ENCODE data around the gene TRPV2.

The TRPV2 gene

DNA sequence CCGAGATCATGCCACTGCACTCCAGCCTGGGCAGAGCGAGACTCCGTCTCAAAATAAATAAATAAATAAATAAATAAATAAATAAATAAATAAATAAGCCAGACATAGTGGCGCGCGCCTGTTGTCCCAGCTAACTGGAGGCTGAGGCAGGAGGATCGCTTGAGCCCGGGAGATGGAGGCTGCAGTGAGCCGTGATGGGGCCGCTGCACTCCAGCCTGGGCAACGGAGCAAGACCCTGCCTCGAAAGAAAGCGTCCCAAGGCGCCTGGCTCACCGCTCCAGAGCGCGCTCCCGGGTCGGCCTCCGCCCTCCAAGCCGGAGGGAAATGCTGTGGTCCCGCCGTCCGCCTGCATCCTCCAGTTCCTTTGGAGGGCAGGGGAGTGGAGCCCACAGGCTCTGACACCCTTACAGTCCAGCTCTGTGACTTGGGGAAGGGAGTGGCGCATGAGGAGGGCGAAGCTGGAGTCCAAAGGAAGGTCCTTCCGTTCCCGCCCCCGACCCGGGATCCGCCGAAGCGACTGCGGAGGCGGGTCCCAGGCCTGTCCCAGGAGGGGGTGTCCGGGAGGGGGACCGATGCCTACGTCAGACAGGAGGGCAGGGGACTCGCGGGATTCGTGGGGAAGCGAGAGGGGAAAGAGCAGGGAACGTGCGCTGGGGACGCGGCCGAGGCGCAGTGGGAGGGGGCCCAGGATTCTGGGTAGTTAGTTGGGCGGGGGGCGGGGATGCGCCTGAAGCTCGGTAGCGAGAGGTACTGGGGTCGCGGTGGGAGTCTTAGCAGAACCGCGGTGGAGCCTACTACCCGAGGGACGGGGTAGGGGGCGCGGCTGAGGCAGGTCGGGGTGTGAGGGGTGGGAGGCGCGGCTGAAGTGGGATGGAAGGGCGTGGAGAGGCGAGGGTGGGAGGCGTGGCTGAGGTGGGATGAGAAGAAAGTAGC is 8.4 kb upstream of the TRPV2 start:
- DNase-seq = no peak

DNA sequence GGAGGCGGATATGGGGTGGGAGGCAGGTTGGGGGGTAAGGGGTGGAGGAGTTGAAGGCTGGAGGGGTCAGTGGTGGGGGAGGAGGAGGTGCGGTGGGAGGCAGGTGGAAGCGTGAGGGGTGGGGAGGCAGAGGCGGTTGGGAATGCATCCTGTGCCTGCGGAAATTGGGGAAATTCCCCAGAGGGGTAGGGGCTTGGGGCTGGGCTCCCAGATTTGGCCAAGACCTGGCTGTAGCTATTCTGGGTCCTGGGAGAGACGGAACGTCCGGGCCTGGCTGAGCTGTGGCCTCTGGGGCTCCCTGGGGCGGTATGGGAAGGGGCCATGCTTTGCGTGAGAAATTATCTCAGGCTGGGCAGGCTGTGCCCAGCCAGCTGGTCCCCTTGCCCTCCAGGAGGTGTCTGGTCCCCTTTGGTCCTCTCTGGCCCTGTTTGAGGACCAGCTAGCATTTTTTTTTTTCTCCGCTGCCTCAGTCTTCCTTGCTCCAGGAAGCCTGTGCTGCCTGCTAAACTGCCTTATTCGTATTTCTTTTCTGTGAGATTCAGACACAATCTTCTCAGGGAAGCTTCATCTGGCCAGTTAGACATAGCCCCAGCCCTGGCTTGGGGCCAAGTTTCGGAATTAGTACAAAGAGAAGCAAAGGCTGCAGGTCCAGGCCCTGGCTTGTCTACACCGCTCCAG is 7.3 kb upstream of the TRPV2 start:
- DNase-seq = peak; percentile 77

DNA sequence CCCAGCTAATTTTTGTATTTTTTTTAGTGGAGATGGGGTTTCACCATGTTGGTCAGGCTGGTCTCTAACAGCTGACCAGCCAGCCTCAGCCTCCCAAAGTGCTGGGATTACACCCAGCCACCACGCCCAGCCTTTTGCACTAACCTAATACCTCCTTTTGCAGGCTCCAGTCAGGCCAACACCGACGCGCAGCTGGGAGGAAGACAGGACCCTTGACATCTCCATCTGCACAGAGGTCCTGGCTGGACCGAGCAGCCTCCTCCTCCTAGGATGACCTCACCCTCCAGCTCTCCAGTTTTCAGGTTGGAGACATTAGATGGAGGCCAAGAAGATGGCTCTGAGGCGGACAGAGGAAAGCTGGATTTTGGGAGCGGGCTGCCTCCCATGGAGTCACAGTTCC is 2.0 kb downstream of the TRPV2 start:
- DNase-seq = no peak

DNA sequence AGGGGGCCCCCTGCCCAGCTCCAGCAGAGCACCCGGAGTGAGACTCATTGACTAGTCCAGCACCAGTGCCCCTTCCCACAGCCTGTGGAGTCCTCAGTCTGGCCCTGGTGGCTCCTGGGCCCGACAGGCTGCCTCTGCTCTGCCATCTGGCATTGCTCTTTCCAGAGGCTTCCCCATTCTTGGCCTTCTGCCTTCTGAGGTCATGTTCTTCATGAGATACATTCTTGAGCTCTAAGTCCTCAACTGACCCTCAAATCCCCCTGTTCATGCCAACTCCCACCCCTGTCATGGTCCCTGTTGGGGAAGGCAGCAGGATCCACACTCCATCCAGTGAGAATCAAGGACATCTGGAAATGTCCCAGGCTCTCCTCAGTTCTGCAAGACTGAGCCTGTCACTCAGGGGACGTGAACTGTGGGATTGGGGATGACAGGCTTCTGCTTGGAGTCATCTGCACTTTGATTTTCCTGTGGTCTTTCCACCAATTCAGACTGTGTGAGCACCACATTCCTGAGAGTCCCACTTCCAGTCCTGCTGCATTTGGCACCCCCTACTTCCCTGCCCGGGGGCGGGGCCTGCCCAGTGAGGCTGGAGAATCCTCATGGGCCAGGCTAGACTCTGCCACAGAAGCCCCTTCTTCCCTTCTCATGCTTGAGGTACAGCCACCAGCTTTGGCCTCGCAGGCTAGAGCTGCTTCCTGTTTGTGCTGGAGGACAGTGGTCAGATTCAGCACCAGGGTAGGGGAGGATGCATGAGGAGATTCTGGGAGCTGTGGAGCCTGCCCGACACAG is 2.7 kb downstream of the TRPV2 start:
- DNase-seq = no peak

DNA sequence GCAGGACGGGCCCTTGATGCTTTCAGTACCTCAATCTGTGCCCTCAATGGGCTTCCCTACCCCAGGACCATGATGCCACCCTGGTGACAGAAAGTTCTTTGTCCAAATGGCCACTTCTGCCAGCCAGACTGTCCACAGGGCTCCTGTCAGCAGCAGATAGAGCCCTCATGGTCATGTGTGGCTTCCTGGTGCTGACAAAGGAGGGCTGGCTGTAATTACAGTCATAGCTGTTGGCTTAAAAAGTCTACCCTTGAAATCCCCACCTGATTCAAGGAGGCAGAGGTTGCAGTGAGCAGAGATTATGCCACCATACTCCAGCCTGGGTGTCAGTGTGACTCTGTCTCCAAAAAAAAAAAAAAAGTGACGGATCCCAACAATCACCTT is 3.3 kb downstream of the TRPV2 start:
- no peak for DNase-seq

DNA sequence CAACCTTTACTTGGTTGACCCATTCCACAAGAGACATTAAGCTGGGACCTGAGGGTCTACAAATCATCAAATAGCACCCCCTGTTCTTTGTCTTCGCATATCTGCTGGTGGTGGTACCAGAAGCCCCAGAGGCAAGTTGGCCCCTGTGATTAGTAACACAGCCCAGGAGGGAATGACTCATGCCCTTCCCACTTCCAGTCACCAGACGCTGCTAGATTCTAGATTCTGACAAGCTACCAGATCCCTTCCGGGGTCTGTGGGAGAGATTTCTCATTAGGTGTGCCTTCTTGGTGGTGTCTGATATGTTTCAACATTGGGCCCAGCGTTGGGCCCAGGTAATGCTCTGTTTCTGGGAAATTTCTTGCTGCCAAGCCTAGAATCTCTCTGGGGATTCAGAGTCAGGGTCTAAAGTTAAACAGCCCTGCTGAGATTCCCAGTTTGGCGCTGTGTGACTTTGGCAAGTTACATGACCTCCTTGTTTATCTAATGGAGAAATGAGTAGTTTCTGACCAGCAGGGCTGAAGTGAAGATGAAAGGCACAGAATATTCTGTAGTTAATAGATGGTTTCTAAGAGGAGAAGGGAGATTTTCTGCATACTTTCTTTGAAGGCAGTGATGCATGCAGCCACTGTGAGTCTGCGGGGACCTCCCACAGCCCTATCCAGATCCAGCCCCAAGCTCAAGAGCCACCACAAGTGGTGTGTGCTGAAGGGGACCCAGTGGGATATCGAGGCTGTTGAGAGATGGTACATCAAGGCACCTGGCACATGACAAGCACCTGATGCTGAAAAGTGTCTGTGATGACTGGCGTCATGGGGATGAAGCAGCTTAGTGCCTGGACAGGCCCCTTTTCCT is 3.9 kb downstream of the TRPV2 start:
- DNase-seq = no peak

DNA sequence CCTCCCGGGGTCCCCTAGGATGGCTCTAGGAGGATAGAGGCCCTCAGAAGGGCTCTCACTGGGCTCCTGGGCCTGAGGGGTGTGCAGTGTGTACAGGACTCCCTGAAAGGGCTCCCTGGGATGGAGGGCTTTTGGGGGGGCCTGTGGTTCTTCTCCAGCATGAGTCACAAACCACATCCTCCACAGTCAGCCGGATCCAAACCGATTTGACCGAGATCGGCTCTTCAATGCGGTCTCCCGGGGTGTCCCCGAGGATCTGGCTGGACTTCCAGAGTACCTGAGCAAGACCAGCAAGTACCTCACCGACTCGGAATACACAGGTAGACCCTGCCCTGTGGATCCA is 4.5 kb downstream of the TRPV2 start:
- no peak for DNase-seq

DNA sequence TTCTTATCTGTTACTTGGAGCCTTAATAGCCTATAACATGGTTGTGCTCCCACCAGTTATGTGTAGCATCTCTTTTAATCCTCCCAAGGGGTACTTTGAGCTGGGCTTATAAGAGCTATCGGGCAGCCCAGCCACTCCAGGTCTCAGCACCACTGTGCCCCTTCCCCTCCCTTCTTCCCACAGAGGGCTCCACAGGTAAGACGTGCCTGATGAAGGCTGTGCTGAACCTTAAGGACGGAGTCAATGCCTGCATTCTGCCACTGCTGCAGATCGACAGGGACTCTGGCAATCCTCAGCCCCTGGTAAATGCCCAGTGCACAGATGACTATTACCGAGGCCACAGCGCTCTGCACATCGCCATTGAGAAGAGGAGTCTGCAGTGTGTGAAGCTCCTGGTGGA is 7.0 kb downstream of the TRPV2 start:
- no peak for DNase-seq

DNA sequence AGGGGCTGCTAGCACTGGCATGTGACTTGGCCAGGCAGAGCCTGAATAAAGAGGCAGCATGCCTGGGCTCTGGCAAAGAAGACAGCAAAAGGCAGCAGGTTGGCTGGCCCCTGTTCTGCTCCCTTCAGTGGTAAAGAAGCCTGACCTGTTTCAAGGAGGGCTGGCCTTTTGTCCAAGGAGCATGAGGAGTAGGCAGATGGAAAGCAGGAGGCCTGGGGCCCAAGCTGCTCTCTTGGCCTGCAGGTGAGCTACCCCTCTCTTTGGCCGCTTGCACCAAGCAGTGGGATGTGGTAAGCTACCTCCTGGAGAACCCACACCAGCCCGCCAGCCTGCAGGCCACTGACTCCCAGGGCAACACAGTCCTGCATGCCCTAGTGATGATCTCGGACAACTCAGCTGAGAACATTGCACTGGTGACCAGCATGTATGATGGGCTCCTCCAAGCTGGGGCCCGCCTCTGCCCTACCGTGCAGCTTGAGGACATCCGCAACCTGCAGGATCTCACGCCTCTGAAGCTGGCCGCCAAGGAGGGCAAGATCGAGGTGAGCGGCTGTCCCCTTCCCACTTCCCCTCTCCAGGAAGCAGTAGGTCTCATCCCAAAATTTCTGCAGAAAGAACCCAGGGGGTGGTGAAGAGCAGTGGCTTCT is 8.0 kb downstream of the TRPV2 start:
- no peak for DNase-seq

DNA sequence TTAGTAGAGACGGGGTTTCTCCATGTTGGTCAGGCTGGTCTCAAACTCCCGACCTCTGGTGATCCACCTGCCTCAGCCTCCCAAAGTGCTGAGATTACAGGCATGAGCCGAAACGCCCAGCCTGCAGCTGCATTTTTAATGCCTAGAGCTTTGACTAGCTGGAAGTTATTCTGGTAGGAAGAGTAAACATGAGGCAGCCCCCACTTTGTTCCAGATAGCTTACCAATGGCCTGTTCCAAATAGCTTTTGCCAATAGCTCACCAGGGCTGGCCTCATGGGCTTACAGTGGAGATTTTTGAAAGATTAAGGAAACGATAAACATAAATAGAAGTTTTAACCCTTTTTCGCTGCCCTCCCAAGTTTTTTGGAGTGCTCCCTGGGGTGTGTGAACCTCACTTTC is 9.8 kb downstream of the TRPV2 start:
- no peak for DNase-seq

DNA sequence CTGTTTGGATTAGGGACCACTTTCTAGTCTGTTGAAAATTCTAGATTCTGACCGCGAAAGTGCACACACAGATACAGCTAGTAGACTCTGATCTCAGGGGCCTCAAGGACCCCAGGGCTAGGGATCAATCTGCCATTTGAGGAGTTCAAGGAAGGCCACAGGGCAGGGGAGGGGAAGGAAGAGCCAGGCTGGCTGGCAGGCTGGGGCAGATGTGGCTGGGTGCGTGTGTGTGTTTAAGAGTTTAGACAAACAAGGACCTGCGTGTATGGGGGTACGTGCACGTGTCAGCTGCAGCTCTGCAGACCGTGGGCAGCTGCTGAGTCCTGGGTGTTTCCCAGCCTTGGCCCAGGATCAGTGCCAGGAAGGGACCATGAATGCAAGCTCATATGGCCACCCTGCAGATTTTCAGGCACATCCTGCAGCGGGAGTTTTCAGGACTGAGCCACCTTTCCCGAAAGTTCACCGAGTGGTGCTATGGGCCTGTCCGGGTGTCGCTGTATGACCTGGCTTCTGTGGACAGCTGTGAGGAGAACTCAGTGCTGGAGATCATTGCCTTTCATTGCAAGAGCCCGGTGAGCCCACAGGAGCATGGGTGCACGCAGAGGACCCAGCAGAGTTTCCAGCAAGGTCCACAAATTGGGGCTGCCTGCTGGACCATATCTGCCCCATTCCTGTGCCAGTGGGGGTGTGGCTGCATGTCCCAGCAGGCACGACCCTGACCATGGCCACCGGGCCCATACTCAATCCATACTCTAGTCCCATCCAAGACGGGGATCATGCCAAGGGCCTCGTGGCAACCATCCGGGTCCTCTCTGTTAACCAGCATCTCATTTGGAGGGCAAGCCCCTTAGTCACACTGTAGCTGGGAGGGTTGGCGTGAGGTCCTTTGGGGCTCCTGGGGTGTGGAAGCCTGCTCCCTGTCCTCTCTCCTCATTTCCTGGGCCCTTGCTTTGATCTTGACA is 10.6 kb downstream of the TRPV2 start:
- no peak for DNase-seq

DNA sequence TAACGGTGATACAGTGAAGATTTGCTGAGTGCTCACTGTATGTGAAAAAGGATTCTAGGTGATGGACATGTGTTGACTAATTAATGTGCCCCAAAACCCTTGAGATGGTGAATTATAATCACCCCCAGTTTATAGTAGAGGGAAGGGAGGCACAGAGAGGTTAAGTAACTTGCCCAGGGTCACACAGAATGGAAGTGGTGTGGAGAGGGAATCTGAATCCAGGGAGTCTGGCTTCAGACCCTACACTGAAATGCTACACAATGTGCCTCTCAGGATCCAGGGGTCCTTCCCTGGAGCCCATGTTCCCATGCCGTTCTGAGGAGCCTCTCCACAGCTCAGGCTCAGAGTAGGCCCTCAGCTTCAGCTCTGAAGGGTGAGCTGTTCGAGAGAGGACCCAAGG is 11.6 kb downstream of the TRPV2 start:
- no peak for DNase-seq

DNA sequence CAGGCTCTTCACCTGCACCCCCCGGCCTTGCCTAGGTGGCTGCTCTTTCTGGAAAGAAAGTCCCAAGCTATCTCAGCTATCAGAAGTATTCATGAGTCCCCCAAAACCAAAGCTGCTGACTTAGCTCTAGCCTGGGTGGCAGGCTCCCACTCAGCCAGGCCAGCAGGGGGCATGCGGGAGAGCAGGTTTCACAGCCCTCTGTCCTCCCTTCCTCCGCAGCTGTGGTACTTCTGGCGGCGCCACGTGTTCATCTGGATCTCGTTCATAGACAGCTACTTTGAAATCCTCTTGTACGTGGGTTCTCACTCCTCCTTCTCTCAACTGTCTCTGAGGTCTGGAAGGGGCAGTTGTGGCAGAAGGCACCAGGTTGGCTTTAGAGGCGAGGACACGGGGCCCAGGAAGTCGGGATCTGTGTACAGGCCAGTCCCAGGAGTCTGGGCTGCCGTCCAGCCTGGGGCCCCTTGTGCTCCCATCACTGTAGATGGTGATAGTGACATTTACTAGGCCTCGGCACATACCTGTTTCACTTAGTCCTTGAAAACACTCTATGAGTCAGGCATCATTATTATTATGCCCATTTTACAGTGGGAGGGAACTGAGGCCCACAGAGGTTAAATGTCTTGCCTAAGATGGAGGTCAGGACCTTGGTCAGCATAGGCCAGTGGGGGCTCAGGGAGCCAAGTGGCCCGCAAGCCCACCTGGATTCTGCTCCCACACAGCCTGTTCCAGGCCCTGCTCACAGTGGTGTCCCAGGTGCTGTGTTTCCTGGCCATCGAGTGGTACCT is 12.9 kb downstream of the TRPV2 start:
- DNase-seq = peak; percentile 23

DNA sequence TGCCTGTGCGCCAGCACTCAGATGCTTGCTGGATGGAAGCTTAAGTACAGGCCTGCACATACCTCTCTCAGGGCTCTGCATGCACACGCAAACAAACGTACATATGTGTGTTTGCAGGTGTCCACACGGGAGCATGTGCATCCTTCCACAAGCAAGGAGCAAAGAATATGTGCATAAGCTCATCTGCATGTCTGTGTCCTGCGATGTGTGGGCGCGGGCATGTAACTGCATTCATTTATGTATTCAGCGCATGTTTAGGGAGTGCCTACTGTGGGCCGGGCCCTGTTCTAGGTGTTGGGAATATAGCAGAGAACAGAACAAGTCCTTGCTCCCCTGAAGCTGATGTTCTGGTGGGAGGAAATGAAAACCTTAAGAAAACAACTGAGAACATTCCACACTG is 13.7 kb downstream of the TRPV2 start:
- no peak for DNase-seq

DNA sequence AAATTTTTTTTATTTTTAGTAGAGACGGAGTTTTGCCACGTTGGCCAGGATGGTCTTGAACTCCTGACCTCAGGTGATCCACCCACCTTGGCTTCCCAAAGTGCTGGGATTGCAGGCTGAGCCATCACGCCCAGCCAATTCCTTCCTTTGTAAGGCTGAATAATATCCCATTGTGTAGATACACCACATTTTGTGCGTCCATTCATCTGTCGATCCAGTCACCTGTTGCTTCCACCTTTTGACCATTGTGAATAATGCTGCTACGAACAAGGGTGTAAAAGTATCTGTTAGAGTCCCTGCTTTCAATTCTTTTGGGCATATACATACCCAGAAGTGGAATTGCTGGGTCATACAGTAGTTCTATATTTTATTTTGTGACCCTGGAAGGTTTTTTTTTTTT is 15.3 kb downstream of the TRPV2 start:
- DNase-seq = no peak

DNA sequence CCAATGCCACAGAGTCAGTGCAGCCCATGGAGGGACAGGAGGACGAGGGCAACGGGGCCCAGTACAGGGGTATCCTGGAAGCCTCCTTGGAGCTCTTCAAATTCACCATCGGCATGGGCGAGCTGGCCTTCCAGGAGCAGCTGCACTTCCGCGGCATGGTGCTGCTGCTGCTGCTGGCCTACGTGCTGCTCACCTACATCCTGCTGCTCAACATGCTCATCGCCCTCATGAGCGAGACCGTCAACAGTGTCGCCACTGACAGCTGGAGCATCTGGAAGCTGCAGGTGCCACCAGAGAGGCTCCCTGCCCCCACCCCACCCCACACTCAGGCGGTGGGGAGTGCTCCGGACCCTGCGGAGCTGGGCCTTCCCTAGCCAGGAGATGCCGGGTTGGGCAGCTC is 16.6 kb downstream of the TRPV2 start:
- DNase-seq = no peak

DNA sequence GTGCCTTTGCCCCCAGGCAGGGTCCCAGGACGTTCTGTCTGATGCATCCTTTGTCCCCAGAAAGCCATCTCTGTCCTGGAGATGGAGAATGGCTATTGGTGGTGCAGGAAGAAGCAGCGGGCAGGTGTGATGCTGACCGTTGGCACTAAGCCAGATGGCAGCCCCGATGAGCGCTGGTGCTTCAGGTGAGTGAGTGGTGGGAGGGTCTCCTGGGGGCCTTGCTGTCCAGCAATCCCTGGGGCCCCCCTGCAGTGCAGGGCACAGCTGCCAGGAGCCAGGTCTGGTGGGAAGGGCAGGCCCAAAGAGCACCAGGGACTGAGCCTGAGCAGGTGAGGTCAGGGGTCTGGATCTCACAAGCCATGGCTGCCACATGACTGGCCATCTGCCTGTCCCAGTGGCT is 18.1 kb downstream of the TRPV2 start:
- DNase-seq = no peak

DNA sequence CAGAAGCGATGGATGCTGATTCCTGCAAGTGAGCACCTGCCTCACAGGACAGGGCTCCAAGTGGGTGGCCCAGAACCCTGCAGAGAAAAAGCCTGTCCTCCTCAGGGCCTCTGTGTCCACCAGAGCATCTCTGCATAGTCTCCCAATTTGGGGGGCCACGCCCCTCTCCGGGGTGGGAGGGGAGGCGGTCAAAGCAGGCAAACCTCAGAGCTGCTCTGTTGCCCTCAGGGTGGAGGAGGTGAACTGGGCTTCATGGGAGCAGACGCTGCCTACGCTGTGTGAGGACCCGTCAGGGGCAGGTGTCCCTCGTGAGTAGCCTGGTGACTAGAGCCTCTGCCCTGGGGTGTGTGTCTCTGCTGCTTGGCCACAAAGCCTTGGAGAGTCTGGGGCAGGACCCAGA is 19.3 kb downstream of the TRPV2 start:
- DNase-seq = no peak

DNA sequence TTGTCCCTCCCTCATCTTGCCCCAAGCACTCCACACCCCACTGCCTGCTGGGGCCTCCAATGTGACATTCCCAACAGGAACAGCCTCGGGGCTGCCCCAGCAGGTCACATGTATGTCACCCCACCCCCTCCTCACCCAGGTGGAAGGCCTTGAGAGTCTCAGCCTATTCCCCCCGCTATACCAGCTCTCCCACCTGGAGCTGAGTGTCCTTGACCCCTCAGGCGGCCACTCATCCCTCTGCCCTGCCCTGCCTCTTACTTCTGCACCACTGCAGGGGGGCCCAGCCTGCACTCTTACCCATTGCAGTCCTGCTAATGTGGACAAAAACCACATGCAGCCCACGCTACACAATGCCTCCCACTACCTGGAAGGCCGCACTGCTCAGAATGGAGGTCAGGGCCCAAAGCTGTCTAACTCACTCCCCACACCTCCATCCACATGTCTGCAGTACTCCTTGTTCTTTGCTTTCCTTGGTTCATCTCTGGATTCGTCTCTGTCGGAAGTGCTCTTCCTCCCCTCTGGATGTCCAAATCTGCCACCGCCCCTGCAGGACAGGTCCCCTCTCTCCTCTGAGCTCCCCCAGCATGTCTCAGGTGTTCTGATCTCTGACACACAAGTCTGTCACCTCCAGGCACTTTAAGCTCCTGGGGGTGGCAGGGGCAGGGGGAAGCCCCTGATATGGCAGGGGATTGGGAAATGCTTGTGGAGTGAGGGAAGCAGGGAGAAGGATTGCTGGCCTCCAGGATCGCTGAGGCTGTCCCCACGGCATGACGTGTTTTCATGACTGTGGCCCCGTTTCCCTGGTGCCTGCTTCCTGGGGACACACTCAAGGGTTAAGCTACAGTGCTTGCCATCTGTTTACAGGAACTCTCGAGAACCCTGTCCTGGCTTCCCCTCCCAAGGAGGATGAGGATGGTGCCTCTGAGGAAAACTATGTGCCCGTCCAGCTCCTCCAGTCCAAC is 20.8 kb downstream of the TRPV2 start:
- no peak for DNase-seq
